Urinary bladder (tissue), 4 donors: ENCODE data around the gene SMIM26. TPM values are rescaled to one million over a fixed set of nuclear protein-coding genes. Genes with fewer than 3 reads are reported as not detected.
A peak's percentile ranks its signal among the peaks of the same experiment; 100 is the strongest.
"Not testable (repeated sequence)": the region's sequence is repeated elsewhere in the genome, so short reads cannot be mapped to it uniquely, and the experiment has no call there.

Experiments used
- DNase-seq: peaks from one replicate; pipeline ENCODE4 v3.0.0-alpha.2; 2015; ENCODE audit errors: extremely low spot score
- H3K27ac ChIP-seq: one replicate; pipeline ENCODE4 v1.5.1; 2013; ENCODE audit warnings: low read depth, mild to moderate bottlenecking, moderate library complexity
- H3K36me3 ChIP-seq: one replicate; pipeline ENCODE4 v1.6.1; 2013; ENCODE audit warnings: mild to moderate bottlenecking, moderate library complexity; ENCODE audit not compliant: insufficient read depth
- H3K4me1 ChIP-seq: one replicate; pipeline ENCODE4 v1.6.1; 2013; ENCODE audit warnings: mild to moderate bottlenecking, moderate library complexity; ENCODE audit not compliant: insufficient read depth
- H3K4me3 ChIP-seq: one replicate; pipeline ENCODE4 v1.5.1; 2013; ENCODE audit warnings: low read depth, low read length
- WGBS: extraction: QIAGEN DNeasy Blood & Tissue Kit; methylation state at CpG from one replicate; pipeline ENCODE4 v1.1.7; 2013; 5-methylcytosine and 5-hydroxymethylcytosine counted together
- polyA plus RNA-seq: library from polyadenylated mRNA; stranded (reverse); fragments of 200-250 nt; gene quantifications from one replicate; pipeline ENCODE4 v1.2.3, GENCODE V29; 2013
- total RNA-seq: library from RNA; depleted of rRNA; stranded (reverse); fragments of >200 nt; gene quantifications from one replicate; pipeline ENCODE4 v1.2.3, GENCODE V29; 2014
- donor health status: healthy with polysubstance abuse.
- donor health status: healthy.

SMIM26 gene, protein sequence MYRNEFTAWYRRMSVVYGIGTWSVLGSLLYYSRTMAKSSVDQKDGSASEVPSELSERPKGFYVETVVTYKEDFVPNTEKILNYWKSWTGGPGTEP
- total RNA-seq (60.9 TPM), polyA plus RNA-seq (117 TPM)

DNA sequence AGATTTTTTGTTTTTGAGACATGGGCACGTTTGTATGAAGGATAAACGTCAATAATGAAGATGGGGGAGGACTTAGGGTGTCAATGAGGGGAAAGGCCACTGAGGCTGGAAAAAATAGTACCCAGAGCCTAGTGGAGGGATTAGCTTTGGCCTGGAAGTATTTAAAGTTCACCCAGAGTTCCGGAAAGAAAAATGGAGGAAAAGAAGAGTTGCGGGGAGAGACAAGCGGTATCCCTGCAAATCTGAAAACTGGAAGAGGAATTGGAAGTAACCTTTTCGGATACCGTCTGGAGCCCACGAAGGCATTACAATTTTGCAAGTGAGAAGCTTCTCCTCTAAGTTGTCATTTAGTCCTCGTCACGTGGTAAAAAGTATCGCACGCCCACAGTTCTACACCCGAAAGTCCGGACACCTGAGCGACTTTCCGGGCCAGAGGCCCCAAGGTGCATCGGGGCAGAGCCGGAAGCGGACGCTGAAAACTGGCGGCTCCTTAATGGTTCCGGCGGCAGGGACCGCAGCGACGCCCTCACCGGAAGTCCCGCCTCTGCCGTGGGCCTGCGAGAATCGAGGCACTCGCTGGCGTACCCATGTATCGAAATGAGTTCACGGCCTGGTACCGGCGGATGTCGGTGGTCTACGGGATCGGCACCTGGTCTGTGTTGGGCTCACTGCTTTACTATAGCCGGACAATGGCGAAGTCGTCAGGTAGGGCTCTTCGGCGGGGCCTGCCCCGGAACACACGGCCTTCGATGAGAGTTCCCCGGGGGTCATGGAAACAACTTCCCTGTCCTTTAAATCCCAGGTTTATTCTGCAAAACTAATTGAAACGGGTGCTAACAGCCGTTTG is at the start of gene SMIM26:
TSS of gene SMIM26 (plus strand) at position 541 of the 847 bp plus-strand sequence. CDS start at position 588, 47 bp downstream.
- under 1% methylated on average over 51 of the region's 51 CpGs for WGBS

DNA sequence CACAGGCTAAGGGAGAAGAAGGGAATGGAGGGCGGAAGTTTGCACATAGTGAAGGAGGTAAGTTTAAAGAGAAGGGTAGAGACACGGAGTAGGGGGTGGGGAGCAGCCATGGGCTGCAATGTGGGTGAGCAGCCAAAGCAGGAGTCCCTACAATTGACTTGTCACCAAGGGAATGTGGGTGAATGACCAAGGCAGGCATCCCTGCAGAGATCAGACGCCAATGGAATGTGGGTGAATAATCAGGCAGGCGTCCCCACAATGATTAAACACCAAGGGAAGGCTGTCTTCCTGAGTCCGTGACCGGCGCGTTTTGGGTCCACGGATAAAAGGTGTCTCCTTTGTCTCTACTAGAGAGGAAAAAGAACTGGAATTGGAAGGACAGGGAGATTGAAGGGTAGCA is 45.2 kb upstream of the SMIM26 start:
- H3K27ac ChIP-seq, DNase-seq, H3K36me3 ChIP-seq, H3K4me1 ChIP-seq, H3K4me3 ChIP-seq: not testable (repeated sequence)
- WGBS, result 94% methylated on average over 9 of the region's 9 CpGs

More for the DNA sequence above, at the start of gene SMIM26:
- Histone ChIP-seq H3K4me1 (no peaks in the 10 kb centered on the region), H3K27ac (peak within 1 kb of the TSS; percentile 76), H3K4me3 (peak within 1 kb of the TSS; percentile 54), H3K36me3 (peaks cover 3% of the 10 kb centered on the region)
- DNase-seq, result peak; percentile 80

GRCh38 chr20:18523066-18523465 is 44.2 kb upstream of the SMIM26 start:
- 89% methylated on average over 2 of the region's 2 CpGs for WGBS
- Histone ChIP-seq H3K36me3 (peaks cover 4% of the 10 kb centered on the region), H3K27ac (no peak overlapping the region), H3K4me3 (no peak overlapping the region), H3K4me1 (no peaks in the 10 kb centered on the region)
- DNase-seq, result no peak

GRCh38 chr20:18524646-18525045 is 42.6 kb upstream of the SMIM26 start:
- H3K4me1 ChIP-seq, result no peaks in the 10 kb centered on the region
- 95% methylated on average over 1 of the region's 1 CpG for WGBS
- H3K27ac ChIP-seq, result no peak overlapping the region
- H3K4me3 ChIP-seq, result no peak overlapping the region
- peaks cover 5% of the 10 kb centered on the region for H3K36me3 ChIP-seq
- DNase-seq, result no peak

DNA sequence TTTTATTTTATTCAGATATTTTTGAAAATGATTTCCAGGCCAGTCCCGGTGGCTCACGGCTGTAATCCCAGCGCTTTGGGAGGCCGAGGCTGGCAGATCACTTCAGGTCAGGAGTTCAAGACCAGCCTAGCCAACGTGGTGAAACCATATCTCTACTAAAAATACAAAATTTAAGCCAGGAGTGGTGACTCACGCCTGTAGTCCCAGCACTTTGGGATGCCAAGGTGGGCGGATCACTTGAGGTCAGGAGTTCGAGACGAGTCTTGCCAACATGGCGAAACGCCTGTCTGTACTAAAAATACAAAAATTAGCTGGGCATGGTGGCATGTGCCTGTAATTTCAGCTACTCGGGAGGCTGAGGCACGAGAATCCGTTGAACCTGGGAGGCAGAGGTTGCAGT is 40.5 kb upstream of the SMIM26 start:
- 84% methylated on average over 14 of the region's 14 CpGs for WGBS
- not testable (repeated sequence) for H3K36me3 ChIP-seq, H3K27ac ChIP-seq, H3K4me1 ChIP-seq, H3K4me3 ChIP-seq, DNase-seq

GRCh38 chr20:18527339-18527738 is 39.9 kb upstream of the SMIM26 start:
- H3K36me3 ChIP-seq, result peaks cover 5% of the 10 kb centered on the region

GRCh38 chr20:18527836-18528235 is 39.4 kb upstream of the SMIM26 start:
- no peak overlapping the region for H3K27ac ChIP-seq
- H3K36me3 ChIP-seq, result peaks cover 7% of the 10 kb centered on the region
- H3K4me3 ChIP-seq, result no peak overlapping the region
- H3K4me1 ChIP-seq, result no peaks in the 10 kb centered on the region
- no peak for DNase-seq
- 95% methylated on average over 2 of the region's 2 CpGs for WGBS

More at GRCh38 chr20:18527339-18527738, 39.9 kb upstream of the SMIM26 start:
- H3K4me1 ChIP-seq, result no peaks in the 10 kb centered on the region
- WGBS, result 96% methylated on average over 2 of the region's 2 CpGs
- DNase-seq, result no peak
- H3K4me3 ChIP-seq, result no peak overlapping the region
- H3K27ac ChIP-seq, result no peak overlapping the region

GRCh38 chr20:18529041-18529440 is 38.2 kb upstream of the SMIM26 start:
- Histone ChIP-seq H3K4me1 (no peaks in the 10 kb centered on the region), H3K36me3 (peaks cover 11% of the 10 kb centered on the region), H3K27ac (no peak overlapping the region), H3K4me3 (no peak overlapping the region)
- no peak for DNase-seq

DNA sequence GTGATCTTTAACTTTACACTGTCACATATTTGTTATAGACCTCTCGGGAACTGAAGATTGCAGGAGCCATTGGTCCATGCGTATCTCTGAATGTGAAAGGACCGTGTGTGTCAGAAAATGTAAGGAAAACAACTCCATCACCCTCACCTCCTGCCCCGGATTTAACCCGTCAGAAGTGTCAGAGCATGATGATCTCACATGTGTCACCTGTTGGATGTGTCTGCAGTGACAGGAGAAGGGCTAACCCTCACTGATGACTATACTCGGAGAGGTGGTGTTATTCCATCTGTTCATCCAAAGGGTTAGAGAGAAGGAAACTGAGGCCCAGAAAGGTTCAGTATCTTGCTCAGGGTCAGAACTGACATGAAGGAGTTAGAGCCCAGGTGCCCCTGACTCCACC is 34.6 kb upstream of the SMIM26 start:
- Histone ChIP-seq H3K36me3 (peaks cover 11% of the 10 kb centered on the region), H3K27ac (no peak overlapping the region), H3K4me1 (no peaks in the 10 kb centered on the region), H3K4me3 (no peak overlapping the region)
- 85% methylated on average over 6 of the region's 6 CpGs for WGBS
- no peak for DNase-seq

GRCh38 chr20:18533491-18533890 is 33.7 kb upstream of the SMIM26 start:
- peaks cover 7% of the 10 kb centered on the region for H3K36me3 ChIP-seq
- no peak for DNase-seq

DNA sequence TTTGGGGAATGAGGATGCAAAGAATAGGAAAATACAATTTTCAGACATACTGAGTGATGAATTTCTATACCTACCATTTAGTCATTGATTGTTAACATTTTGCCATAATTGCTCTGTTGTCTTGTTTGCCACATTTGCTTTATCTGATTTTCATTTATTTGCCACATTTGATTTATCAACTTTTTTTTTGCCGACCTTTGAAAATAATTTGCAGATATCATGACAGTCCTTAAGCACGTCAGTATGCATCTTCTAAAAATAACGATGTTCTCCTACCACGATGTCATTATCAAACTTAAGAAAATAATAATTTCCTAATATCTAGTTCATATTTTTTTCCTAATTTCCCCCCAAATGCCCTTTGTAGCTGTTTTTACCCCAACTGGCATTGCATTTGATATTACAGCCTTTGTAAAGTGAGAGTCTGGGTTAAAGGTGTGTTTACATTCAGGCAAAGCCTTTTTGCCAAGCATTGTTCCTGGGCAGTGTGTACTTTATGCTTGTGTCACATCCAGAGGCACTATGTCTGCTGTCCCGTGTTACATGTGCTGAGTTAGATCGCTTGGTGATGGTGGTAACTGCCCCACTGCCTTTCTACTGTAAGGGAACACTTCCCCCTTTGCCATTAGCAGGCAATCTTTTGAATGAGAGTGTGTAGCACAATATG is 33.1 kb upstream of the SMIM26 start:
- no peak overlapping the region for H3K27ac ChIP-seq
- no peak overlapping the region for H3K4me3 ChIP-seq
- H3K36me3 ChIP-seq, result peaks cover 7% of the 10 kb centered on the region
- H3K4me1 ChIP-seq, result no peaks in the 10 kb centered on the region
- 84% methylated on average over 6 of the region's 6 CpGs for WGBS
- DNase-seq, result no peak

More at GRCh38 chr20:18533491-18533890, 33.7 kb upstream of the SMIM26 start:
- WGBS, result 61% methylated on average over 1 of the region's 1 CpG
- Histone ChIP-seq H3K4me3 (no peak overlapping the region), H3K4me1 (no peaks in the 10 kb centered on the region), H3K27ac (no peak overlapping the region)

- Histone ChIP-seq H3K27ac (no peak overlapping the region), H3K4me3 (no peak overlapping the region), H3K36me3 (peaks cover 6% of the 10 kb centered on the region), H3K4me1 (no peaks in the 10 kb centered on the region)
- no peak for DNase-seq
- 96% methylated on average over 2 of the region's 2 CpGs for WGBS
Observed at GRCh38 chr20:18537651-18538050, 29.6 kb upstream of the SMIM26 start.

DNA sequence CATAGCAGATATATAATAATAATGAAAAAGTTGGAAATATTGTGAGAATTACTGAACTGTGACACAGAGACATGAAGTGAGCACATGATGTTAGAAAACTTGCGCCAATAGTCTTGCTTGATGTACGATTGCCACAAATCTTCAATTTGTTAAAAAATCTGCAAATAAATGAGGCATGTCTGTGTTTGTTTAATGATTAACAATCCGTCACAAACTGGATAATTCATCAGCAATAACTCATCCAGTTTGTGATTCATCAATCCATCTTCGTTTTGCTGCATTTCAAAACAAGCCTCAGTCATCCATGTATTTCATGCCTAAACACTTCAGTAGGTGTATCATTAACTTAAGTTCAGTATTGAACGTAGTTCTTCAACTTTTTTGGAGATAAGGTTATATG is 25.5 kb upstream of the SMIM26 start:
- Histone ChIP-seq H3K4me3 (no peak overlapping the region), H3K27ac (no peak overlapping the region), H3K4me1 (no peaks in the 10 kb centered on the region), H3K36me3 (no peaks in the 10 kb centered on the region)
- no peak for DNase-seq
- WGBS, result 89% methylated on average over 5 of the region's 5 CpGs

- no peaks in the 10 kb centered on the region for H3K36me3 ChIP-seq
Observed at GRCh38 chr20:18543216-18543615, 24.0 kb upstream of the SMIM26 start.

More at GRCh38 chr20:18543216-18543615, 24.0 kb upstream of the SMIM26 start:
- DNase-seq, result no peak
- H3K4me3 ChIP-seq, result no peak overlapping the region
- H3K27ac ChIP-seq, result no peak overlapping the region
- 96% methylated on average over 4 of the region's 4 CpGs for whole genome bisulfite sequencing
- no peaks in the 10 kb centered on the region for H3K4me1 ChIP-seq
